H1 (cell line): Measurements from ENCODE around the gene MCHR1. TPM values are rescaled to one million over a fixed set of nuclear protein-coding genes. Genes with fewer than 3 reads are reported as not detected.

ENCODE experiments used
- BACH1 ChIP-seq: IDR thresholded peaks from 2 replicates; pipeline ENCODE4 v1.6.1; 2012; ENCODE audit warnings: low read length, improper control_type of control experiment
- BCL11A ChIP-seq, 2 experiments: IDR thresholded peaks; one replicate each; pipeline ENCODE4 v1.6.1; 2011; ENCODE audit warnings: low read depth in 2 of 2, low read length in 2 of 2, mild to moderate bottlenecking in 2 of 2
- CBX5 ChIP-seq: fragments of 300-800, 300-1000 bp; sonication (generic); IDR thresholded peaks from 2 replicates; pipeline ENCODE4 v1.7.1; 2016; ENCODE audit warnings: antibody characterized with exemption, low read length, low read depth
- CREB1 ChIP-seq: IDR thresholded peaks from 2 replicates; pipeline ENCODE4 v1.6.1; 2012; ENCODE audit warnings: inconsistent platforms
- KDM5A ChIP-seq: fragments of 200-600 bp; IDR thresholded peaks from 2 replicates; pipeline ENCODE4 v1.7.1; 2012; ENCODE audit warnings: mild to moderate bottlenecking, low read length, inconsistent platforms, mixed read lengths
- NRF1 ChIP-seq: IDR thresholded peaks from 2 replicates; pipeline ENCODE4 v1.6.1; 2011; ENCODE audit warnings: mild to moderate bottlenecking, low read depth, low read length, improper control_type of control experiment
- POLR2AphosphoS5 ChIP-seq: IDR thresholded peaks from 2 replicates; pipeline ENCODE4 v1.6.1; 2011; ENCODE audit warnings: low read depth, low read length
- SIRT6 ChIP-seq: IDR thresholded peaks from one replicate; pipeline ENCODE4 v1.7.1; 2012; ENCODE audit warnings: low read length, inconsistent platforms
- SP4 ChIP-seq: IDR thresholded peaks from 2 replicates; pipeline ENCODE4 v1.6.1; 2012; ENCODE audit warnings: low read length, inconsistent platforms
- polyA plus RNA-seq, 7 experiments: library from polyadenylated mRNA; depleted of rRNA in 3 of 7; stranded (reverse) in 5 of 7; unstranded in 2 of 7; fragments of >200 nt in 5 of 7; fragments of 200-250 nt in 2 of 7; gene quantifications; 1 replicate in 5 of 7; 2 replicates in 1 of 7; 4 replicates in 1 of 7; pipeline versions ENCODE4 v1.2.1 to v1.2.3, GENCODE V29; 2011 to 2013; ENCODE audit warnings: missing spikeins in 2 of 7, mixed read lengths in 2 of 7
- total RNA-seq: library from RNA; stranded (reverse); fragmentation: NEBNext Ultra II Directional; extraction: Animal tissue kit (Norgen Biotek cat#: 25700); gene quantifications from 2 replicates; pipeline ENCODE4 v1.2.1, GENCODE V29; 2021
- TF ChIP-seq, protein P1 (sequence below): fragments of 300-600 bp; sonication (generic); IDR thresholded peaks from 2 replicates; pipeline ENCODE4 v1.7.1; 2012; ENCODE audit warnings: low read length, moderate library complexity, mild to moderate bottlenecking, inconsistent platforms; ENCODE audit not compliant: insufficient replicate concordance
- TF ChIP-seq, protein P2 (sequence below): IDR thresholded peaks from 2 replicates; pipeline ENCODE4 v1.6.1; 2012; ENCODE audit warnings: inconsistent platforms

MCHR1 gene
- total and polyA plus RNA-seq, 2 of the 8 experiments (the other 6 are each of a cell fraction or from before 2014, with no cell fraction given) = 0.91 to 7.6 TPM

DNA sequence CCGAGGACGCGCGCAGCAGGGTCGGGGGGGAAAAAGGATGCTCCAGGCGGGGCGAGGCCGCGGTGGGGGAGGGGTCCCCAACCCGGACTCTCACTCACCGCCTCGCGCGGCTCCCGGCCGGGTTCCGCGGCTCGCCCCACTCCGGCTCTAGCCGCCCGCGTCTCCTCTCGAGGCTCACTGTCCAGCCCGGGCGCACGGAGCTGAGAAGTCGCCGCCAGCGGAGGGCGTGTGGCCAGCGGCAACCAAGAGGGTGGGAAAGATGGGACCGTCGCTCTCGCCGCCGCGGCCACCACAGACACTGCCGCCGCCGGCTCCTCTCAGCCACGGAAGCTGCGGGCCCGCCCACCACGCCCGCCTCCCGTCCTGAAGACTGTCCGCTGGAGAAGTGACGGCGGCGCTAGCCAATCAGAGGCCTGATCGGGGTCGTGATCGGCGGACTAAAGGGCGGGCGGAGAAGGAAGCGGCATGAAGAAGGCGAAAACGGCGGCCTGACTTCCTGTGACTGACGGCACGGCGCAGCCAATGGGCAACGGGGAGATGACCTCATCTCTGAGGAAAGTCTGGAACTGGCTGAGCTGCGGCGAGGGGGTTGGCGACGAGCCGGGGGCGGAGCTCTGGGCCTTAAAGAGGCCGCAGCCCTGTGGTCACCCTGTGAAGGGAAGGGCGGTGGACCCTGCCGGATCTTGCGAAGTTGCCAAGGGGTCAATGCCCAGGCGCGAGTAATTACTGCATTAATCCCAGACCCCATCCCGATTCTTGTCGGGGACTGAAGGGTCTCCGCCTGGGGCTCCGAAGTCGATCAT, 42.7 kb upstream of the MCHR1 start, which contains the start of gene MRTFA (continued):
- TF ChIP-seq, protein P1, sequence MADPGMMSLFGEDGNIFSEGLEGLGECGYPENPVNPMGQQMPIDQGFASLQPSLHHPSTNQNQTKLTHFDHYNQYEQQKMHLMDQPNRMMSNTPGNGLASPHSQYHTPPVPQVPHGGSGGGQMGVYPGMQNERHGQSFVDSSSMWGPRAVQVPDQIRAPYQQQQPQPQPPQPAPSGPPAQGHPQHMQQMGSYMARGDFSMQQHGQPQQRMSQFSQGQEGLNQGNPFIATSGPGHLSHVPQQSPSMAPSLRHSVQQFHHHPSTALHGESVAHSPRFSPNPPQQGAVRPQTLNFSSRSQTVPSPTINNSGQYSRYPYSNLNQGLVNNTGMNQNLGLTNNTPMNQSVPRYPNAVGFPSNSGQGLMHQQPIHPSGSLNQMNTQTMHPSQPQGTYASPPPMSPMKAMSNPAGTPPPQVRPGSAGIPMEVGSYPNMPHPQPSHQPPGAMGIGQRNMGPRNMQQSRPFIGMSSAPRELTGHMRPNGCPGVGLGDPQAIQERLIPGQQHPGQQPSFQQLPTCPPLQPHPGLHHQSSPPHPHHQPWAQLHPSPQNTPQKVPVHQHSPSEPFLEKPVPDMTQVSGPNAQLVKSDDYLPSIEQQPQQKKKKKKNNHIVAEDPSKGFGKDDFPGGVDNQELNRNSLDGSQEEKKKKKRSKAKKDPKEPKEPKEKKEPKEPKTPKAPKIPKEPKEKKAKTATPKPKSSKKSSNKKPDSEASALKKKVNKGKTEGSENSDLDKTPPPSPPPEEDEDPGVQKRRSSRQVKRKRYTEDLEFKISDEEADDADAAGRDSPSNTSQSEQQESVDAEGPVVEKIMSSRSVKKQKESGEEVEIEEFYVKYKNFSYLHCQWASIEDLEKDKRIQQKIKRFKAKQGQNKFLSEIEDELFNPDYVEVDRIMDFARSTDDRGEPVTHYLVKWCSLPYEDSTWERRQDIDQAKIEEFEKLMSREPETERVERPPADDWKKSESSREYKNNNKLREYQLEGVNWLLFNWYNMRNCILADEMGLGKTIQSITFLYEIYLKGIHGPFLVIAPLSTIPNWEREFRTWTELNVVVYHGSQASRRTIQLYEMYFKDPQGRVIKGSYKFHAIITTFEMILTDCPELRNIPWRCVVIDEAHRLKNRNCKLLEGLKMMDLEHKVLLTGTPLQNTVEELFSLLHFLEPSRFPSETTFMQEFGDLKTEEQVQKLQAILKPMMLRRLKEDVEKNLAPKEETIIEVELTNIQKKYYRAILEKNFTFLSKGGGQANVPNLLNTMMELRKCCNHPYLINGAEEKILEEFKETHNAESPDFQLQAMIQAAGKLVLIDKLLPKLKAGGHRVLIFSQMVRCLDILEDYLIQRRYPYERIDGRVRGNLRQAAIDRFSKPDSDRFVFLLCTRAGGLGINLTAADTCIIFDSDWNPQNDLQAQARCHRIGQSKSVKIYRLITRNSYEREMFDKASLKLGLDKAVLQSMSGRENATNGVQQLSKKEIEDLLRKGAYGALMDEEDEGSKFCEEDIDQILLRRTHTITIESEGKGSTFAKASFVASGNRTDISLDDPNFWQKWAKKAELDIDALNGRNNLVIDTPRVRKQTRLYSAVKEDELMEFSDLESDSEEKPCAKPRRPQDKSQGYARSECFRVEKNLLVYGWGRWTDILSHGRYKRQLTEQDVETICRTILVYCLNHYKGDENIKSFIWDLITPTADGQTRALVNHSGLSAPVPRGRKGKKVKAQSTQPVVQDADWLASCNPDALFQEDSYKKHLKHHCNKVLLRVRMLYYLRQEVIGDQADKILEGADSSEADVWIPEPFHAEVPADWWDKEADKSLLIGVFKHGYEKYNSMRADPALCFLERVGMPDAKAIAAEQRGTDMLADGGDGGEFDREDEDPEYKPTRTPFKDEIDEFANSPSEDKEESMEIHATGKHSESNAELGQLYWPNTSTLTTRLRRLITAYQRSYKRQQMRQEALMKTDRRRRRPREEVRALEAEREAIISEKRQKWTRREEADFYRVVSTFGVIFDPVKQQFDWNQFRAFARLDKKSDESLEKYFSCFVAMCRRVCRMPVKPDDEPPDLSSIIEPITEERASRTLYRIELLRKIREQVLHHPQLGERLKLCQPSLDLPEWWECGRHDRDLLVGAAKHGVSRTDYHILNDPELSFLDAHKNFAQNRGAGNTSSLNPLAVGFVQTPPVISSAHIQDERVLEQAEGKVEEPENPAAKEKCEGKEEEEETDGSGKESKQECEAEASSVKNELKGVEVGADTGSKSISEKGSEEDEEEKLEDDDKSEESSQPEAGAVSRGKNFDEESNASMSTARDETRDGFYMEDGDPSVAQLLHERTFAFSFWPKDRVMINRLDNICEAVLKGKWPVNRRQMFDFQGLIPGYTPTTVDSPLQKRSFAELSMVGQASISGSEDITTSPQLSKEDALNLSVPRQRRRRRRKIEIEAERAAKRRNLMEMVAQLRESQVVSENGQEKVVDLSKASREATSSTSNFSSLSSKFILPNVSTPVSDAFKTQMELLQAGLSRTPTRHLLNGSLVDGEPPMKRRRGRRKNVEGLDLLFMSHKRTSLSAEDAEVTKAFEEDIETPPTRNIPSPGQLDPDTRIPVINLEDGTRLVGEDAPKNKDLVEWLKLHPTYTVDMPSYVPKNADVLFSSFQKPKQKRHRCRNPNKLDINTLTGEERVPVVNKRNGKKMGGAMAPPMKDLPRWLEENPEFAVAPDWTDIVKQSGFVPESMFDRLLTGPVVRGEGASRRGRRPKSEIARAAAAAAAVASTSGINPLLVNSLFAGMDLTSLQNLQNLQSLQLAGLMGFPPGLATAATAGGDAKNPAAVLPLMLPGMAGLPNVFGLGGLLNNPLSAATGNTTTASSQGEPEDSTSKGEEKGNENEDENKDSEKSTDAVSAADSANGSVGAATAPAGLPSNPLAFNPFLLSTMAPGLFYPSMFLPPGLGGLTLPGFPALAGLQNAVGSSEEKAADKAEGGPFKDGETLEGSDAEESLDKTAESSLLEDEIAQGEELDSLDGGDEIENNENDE = no peak
- TF ChIP-seq NRF1 (no peak), CBX5 (no peak), POLR2AphosphoS5 (peak; percentile 74), CREB1 (peak; percentile 78), KDM5A (no peak), SIRT6 (no peak), BACH1 (no peak), BCL11A (IDR thresholded peaks at IDR 0.05; ENCODE audit: low read depth in 2 of 2, low read length in 2 of 2) (no peak), SP4 (peak; percentile 94)
- TF ChIP-seq, protein P2, sequence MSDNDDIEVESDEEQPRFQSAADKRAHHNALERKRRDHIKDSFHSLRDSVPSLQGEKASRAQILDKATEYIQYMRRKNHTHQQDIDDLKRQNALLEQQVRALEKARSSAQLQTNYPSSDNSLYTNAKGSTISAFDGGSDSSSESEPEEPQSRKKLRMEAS = peak; percentile 79
